Stimulated activated CD4-positive, alpha-beta T cell treated with anti-CD3 and anti-CD28 coated beads, Interleukin-4, amount 100 ng/mL, for 4 hours (primary cell): ENCODE data around the gene COMMD8.
"Not testable (repeated sequence)": the region's sequence is repeated elsewhere in the genome, so short reads cannot be mapped to it uniquely, and the experiment has no call there.

Experiments used
- DNase-seq, 2 experiments: peaks; one replicate each; pipeline ENCODE4 v3.0.0-alpha.2; 2020

Gene COMMD8

DNA sequence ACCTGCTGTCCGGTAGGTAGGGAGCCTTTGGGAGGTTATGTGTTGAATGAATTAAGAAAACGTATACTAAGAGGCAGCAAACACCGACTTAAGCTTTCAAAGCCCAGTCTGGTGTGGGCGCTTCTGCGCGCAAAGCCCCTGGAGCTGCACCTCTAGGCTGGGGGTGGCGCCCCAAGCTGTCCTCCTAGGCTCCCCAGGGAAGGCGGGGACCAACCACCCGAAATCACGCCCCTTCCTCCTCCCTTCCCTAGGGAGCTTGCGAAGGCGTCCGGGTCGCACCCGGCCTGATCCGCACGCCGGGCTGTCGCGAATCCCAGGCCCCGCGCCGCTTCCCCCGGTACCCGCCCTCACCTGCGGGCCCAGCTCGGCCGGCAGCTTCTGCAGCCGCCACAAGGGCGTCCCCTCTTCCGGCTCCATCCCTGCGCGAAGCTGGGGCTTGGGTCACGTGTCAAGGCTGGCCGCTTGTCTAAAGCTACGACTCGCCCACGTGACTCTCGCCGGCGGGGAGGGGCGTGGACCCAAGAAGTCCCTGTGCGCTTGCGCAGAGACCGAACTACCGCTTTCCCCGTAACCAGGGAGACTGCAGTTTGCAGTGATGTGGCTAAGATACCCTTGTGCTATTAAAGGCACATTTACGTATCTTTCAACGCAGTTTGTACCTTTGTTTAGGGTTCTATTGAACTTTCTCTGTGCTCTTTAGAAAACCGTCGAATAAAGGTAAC lies at the start of gene COMMD8:
Gene COMMD8, minus strand, starts transcription at position 468 of the 722 bp plus-strand sequence. Its CDS starts 51 bp downstream, at position 417.
- DNase-seq, result peak; percentile 94 to 97

DNA sequence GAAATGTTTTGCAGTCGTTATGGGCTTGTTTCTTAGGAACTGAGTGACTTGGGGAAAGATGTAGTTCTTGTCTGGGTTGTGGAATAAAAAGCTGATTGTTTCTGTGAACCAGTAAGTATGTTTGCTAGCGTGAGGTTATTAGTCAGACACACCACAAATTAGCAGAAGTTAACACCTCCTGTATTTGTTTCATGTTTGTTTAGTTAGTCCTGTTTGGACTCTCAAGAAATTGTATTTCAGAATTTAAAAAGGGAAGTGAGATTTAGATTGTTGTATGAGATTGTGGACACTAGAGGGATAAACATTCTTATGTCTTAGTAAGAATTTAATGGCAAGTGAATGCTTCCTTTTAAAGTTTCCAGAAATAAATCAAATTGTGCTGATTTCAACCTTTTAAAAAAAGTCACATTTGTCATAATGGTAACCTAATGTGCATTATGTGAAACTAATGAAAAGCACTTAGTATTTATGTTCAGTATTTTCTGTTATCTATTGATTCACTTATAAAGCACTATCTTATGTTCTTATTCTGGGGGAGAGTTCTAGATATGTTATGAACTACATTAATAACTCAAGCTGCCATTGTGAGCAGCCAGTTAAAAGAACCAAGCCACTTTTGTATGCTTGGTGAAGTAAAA lies 47.1 kb upstream of the COMMD8 start:
- DNase-seq, result no peak

DNA sequence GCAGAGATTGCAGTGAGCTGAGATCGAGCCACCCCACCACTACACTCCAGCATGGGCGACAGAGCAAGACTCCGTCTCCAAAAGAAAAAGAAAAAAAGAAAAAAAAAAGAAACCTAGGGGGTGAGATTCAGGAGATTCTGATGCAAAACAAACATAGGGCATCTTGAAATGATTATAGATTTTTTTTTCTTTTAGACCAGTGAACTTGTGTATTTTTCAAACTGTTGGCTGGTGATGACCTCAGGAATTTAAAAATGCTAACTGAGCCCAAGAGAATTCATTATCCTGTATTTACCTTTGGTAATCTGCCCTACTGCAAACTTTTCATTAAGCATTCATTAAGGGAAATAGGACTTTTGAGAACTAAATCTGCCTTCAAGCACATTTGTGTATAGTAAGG lies 42.2 kb upstream of the COMMD8 start:
- no peak for DNase-seq

- DNase-seq, result no peak
These were observed 41.6 kb upstream of the COMMD8 start for GRCh38 chr4:47505147-47505546.

GRCh38 chr4:47500776-47501175 lies 37.3 kb upstream of the COMMD8 start:
- DNase-seq, result no peak

DNA sequence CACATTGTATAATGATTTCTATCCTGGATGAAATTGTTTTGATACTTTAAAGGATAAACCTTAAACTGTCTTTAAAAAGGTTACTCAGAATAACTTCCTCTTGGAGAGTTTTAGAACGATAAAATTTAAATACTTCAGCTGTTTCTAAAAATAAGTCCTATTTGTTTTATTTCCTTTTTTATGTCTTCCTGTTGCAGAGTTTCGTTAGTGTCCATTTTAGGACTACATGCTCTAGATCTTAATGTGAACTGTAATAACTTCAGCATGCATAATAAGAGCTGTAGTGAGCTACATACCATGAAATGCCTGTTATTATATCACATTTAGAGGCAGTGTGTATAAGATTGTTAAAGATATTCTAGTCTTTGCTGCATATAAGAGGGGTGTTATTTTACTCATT lies 36.2 kb upstream of the COMMD8 start:
- no peak for DNase-seq

GRCh38 chr4:47498899-47499298 lies 35.4 kb upstream of the COMMD8 start:
- no peak for DNase-seq

DNA sequence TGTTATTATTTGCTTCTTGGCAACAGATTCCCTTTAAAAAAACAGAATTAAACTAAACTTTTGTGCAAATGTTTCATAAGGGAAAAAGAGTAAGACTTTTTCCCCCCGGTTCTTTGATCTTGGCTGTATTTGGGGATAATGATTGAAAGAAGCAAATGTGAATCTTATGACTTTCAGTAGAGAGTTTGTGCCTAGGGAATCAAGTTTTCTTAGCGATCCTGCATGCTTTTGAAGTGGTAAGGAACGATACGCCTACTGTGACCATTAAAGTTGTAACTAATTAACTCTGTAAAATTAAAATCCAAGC lies 30.6 kb upstream of the COMMD8 start:
- DNase-seq, result no peak

DNA sequence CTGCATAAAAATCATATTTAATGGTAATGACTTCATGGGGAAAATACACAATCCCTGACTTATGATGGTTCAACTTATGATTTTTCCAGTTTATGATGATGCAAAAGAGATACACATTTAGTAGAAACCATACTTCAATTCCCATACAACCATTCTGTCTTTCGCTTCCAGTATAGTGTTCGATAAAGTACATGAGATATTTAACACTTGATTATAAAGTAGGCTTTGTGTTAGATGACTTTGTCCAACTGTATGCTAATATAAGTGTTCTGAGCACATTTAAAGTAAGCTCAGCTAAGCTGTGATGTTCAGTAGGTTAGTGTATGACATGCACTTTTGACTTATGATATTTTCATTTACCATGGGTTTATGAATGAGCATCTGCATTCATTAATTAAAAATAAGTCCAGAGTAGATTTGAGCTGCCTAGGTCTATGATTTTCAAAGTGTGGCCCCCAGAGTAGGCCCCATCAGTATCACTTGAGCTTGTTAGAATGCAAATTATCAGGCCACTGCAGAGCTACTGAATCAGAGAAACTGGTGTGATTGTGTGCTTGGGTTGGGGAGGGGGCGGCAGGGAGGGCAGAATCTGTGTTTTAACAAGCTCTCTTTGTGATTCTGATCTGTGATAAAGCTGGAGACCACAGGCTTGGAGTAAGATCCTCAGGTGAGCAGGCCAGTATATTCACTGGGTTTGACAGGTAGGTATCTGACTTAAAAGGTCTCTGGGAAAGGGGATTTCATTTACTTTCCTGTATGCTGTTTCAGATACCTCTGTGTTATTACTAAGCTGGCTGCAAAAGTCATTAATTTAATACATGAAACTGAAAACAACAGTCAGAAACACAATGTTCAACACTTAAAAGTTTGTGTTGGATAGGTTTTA lies 30.0 kb upstream of the COMMD8 start:
- DNase-seq, result no peak

DNA sequence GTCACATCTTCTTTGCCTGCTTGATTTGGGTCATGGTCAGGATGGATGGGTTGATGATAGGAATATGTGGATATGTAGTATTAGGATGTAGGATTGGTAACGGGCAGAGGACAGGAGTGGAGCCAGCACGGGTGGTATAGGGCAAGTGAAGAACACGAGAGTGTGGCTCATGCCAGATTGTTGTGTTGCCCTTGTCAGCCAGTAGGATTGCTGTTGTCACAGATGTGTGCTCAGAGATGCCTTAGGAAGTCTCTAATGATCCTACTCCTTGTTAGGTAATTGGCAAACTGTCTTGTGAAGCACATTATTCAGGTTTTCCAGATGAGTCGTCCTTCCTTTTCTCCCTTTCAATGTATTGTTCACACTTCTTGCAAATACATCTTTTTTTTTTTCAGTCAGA lies 27.0 kb upstream of the COMMD8 start:
- DNase-seq, result no peak

- no peak for DNase-seq
These were observed 25.2 kb upstream of the COMMD8 start for GRCh38 chr4:47488706-47489105.

- not testable (repeated sequence) for DNase-seq
These were observed 23.2 kb upstream of the COMMD8 start for GRCh38 chr4:47486727-47487126.

- DNase-seq, result no peak
These were observed 22.8 kb upstream of the COMMD8 start for GRCh38 chr4:47486231-47486673.

- no peak for DNase-seq
These were observed 22.3 kb upstream of the COMMD8 start for GRCh38 chr4:47485768-47486167.

- peak; percentile 67 for DNase-seq
These were observed 21.7 kb upstream of the COMMD8 start, which contains the start of gene ATP10D for GRCh38 chr4:47485047-47485692. TSS of gene ATP10D (plus strand) at chr4:47485275. CDS start at chr4:47512541, 27,266 bp downstream.

- no peak for DNase-seq
These were observed 20.7 kb upstream of the COMMD8 start for GRCh38 chr4:47484168-47484567.

DNA sequence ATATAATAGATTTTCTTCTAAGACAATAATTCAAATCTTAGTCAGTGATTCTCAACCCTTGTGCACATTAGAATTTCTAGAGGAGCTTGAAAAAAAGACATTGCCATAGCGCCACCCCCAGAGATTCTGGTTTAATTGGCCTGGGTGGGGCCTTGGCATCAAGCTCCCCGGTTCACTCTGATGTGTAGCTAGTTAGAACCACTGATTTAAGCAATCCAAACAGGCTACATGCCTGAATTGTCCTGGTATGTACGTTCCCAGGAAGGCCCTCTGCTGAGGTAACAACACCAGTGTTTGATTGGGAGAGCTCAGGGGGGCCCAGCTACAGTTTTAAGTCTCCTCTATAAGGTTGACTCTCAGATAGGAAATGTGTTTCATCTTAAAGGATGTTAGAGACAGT lies 20.2 kb upstream of the COMMD8 start:
- DNase-seq, result no peak

- DNase-seq, result no peak
These were observed 18.8 kb upstream of the COMMD8 start for GRCh38 chr4:47482326-47482725.

GRCh38 chr4:47478804-47479203 lies 15.3 kb upstream of the COMMD8 start:
- DNase-seq, result no peak

GRCh38 chr4:47475411-47475810 lies 11.9 kb upstream of the COMMD8 start:
- DNase-seq, result no peak

DNA sequence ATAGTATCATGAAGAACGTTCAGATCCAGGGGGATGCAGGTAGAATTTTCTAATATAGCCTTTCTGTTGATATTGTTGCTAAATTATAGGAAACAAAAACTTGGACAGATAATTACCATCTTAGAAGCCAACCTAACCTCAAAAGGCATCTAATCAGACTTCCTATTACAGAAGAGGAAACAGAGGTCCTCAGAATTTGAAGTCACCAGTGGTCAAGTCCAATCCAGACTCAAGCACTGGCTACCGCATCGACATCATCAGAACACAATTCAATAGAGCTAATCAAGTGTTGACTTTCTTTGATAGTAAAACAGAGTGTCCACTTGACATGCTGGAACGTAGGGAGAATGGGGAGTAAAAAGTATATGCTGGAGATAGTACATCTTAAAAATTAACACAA lies 11.3 kb upstream of the COMMD8 start:
- no peak for DNase-seq

- DNase-seq, result no peak
These were observed 9.7 kb upstream of the COMMD8 start for GRCh38 chr4:47473141-47473750.

DNA sequence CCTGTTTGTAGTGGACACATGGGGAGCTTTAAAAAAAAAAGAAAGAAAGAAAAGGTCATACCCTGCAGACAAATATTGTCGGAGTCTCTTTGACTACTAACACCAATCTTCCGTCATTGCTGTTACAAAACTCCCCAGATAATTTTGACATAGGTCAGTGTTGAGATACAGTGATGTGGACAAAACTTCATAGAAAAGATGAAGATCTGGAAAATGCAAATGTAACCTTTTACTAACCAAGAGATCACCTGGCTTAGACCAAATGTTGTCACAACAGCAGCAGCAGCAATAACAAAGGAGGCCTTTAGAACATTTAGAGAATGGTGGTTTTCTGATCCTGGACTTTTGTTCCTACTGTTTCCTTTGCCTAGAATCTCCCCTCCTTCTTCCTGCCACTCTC lies 8.1 kb upstream of the COMMD8 start:
- DNase-seq, result no peak
